Endodermal cell (in vitro differentiated cells): ENCODE measurements around the gene ASS1. TPM values are rescaled to one million over a fixed set of nuclear protein-coding genes. Genes with fewer than 3 reads are reported as not detected.
A peak's percentile ranks its signal among the peaks of the same experiment; 100 is the strongest.
"Not testable (repeated sequence)": the region's sequence is repeated elsewhere in the genome, so short reads cannot be mapped to it uniquely, and the experiment has no call there.

Source experiments
- DNase-seq: peaks from one replicate; pipeline ENCODE4 v3.0.0-alpha.2; 2017
- H3K27ac ChIP-seq: 2 replicates; pipeline ENCODE4 v1.5.1; 2013; ENCODE audit warnings: mild to moderate bottlenecking, low read depth, low read length, moderate library complexity
- H3K27me3 ChIP-seq: 2 replicates; pipeline ENCODE4 v1.6.1; 2013; ENCODE audit warnings: mild to moderate bottlenecking, low read length, moderate library complexity; ENCODE audit not compliant: insufficient read depth, control insufficient read depth, poor library complexity, severe bottlenecking
- H3K36me3 ChIP-seq: 2 replicates; pipeline ENCODE4 v1.7.0; 2013; ENCODE audit warnings: mild to moderate bottlenecking, low read length, moderate library complexity; ENCODE audit not compliant: control insufficient read depth, insufficient read depth
- H3K4me1 ChIP-seq: one replicate; pipeline ENCODE4 v1.7.0; 2013; ENCODE audit warnings: low read length; ENCODE audit not compliant: control insufficient read depth, insufficient read depth
- H3K4me3 ChIP-seq: 2 replicates; pipeline ENCODE4 v1.5.1; 2013; ENCODE audit warnings: mild to moderate bottlenecking, low read length, moderate library complexity
- H3K9ac ChIP-seq: 2 replicates; pipeline ENCODE4 v1.6.1; 2013; ENCODE audit warnings: mild to moderate bottlenecking, low read length, moderate library complexity; ENCODE audit not compliant: poor library complexity, severe bottlenecking; ENCODE audit errors: extremely low read depth
- H3K9me3 ChIP-seq: 2 replicates; pipeline ENCODE4 v1.6.1; 2013; ENCODE audit warnings: mild to moderate bottlenecking, low read length, moderate library complexity; ENCODE audit not compliant: control insufficient read depth
- H3K27ac Mint-ChIP-seq: 2 replicates; pipeline ENCODE4 v1.8.0; 2020; ENCODE audit warnings: mixed read lengths
- H3K27me3 Mint-ChIP-seq: 2 replicates; pipeline ENCODE4 v1.8.0; 2021; ENCODE audit warnings: mild to moderate bottlenecking, mixed read lengths; ENCODE audit not compliant: insufficient read depth
- H3K36me3 Mint-ChIP-seq: 2 replicates; pipeline ENCODE4 v1.8.0; 2020; ENCODE audit warnings: low read depth, mixed read lengths
- H3K4me1 Mint-ChIP-seq: 2 replicates; pipeline ENCODE4 v1.8.0; 2020; ENCODE audit warnings: mixed read lengths
- H3K4me3 Mint-ChIP-seq: 2 replicates; pipeline ENCODE4 v1.8.0; 2020; ENCODE audit warnings: mild to moderate bottlenecking, moderate library complexity, mixed read lengths
- H3K9me3 Mint-ChIP-seq: 2 replicates; pipeline ENCODE4 v1.8.0; 2020; ENCODE audit warnings: mild to moderate bottlenecking, mixed read lengths
- CTCF ChIP-seq: fragments of 200-600 bp; sonication (generic); conservative IDR thresholded peaks from 2 replicates; pipeline ENCODE4 v1.5.0; 2021; ENCODE audit warnings: antibody characterized with exemption, mild to moderate bottlenecking
- WGBS, 2 experiments: methylation state at CpG; one replicate each; pipeline versions ENCODE4 v1.1.5 to v1.1.7; 2013; ENCODE audit warnings: missing lambda C conversion rate in 2 of 2, mixed read lengths in 1 of 2; ENCODE audit not compliant: insufficient coverage in 1 of 2, insufficient read length in 1 of 2; 5-methylcytosine and 5-hydroxymethylcytosine counted together
- total RNA-seq, 2 donors: library from RNA; stranded (reverse); fragmentation: NEBNext Ultra II Directional in 1 of 2; extraction: Animal tissue kit (Norgen Biotek cat#: 25700) in 1 of 2; gene quantifications; 2 replicates in 1 of 2; 3 replicates in 1 of 2; pipeline ENCODE4 v1.2.1, GENCODE V29; 2021

Gene ASS1
- total RNA-seq, 2 donors from 2014 or later, result 30.9 to 57.2 TPM

GRCh38 chr9:130432796-130433167, 12.0 kb upstream of the ASS1 start:
- TF ChIP-seq CTCF, result no peak
- Histone ChIP-seq H3K4me1 (no peaks in the 10 kb centered on the region), H3K9ac (no peak overlapping the region), H3K27me3 (peaks cover 29% of the 10 kb centered on the region), H3K9me3 (no peaks in the 10 kb centered on the region), H3K4me3 (no peak overlapping the region), H3K36me3 (no peaks in the 10 kb centered on the region), H3K27ac (no peak overlapping the region)
- Mint-ChIP-seq H3K36me3 (no peaks in the 10 kb centered on the region), H3K27me3 (peaks cover 45% of the 10 kb centered on the region), H3K27ac (no peak overlapping the region), H3K4me3 (peak overlapping the region; percentile 46), H3K9me3 (peaks cover 10% of the 10 kb centered on the region), H3K4me1 (no peaks in the 10 kb centered on the region)
- 73 to 74% methylated on average over 12 to 16 of the region's 16 CpGs for WGBS, 2 experiments
- DNase-seq, result no peak

GRCh38 chr9:130433168-130433946, 11.4 kb upstream of the ASS1 start:
- Histone ChIP-seq H3K4me1 (no peaks in the 10 kb centered on the region), H3K36me3 (no peaks in the 10 kb centered on the region), H3K9ac (no peak overlapping the region), H3K4me3 (peak overlapping the region; percentile 78), H3K9me3 (no peaks in the 10 kb centered on the region), H3K27ac (no peak overlapping the region), H3K27me3 (peaks cover 29% of the 10 kb centered on the region)
- Mint-ChIP-seq H3K4me3 (peak overlapping the region; percentile 46), H3K36me3 (no peaks in the 10 kb centered on the region), H3K27me3 (peaks cover 45% of the 10 kb centered on the region), H3K27ac (no peak overlapping the region), H3K9me3 (peaks cover 10% of the 10 kb centered on the region), H3K4me1 (no peaks in the 10 kb centered on the region)
- DNase-seq, result peak; percentile 90
- 8 to 9% methylated on average over 24 to 92 of the region's 92 CpGs for WGBS, 2 experiments
- peak; percentile 87 for TF ChIP-seq CTCF

- DNase-seq, result no peak
- Mint-ChIP-seq H3K4me1 (no peaks in the 10 kb centered on the region), H3K27ac (no peak overlapping the region), H3K27me3 (peaks cover 45% of the 10 kb centered on the region), H3K4me3 (peak overlapping the region; percentile 46), H3K9me3 (peaks cover 10% of the 10 kb centered on the region), H3K36me3 (no peaks in the 10 kb centered on the region)
- H3K27me3 ChIP-seq, result peaks cover 29% of the 10 kb centered on the region
- H3K36me3 ChIP-seq, result no peaks in the 10 kb centered on the region
- H3K9ac ChIP-seq, result no peak overlapping the region
- WGBS, 2 experiments, result 66 to 67% methylated on average over 6 to 9 of the region's 9 CpGs
- H3K4me1 ChIP-seq, result no peaks in the 10 kb centered on the region
- H3K27ac ChIP-seq, result no peak overlapping the region
- peak overlapping the region; percentile 78 for H3K4me3 ChIP-seq
- no peak for TF ChIP-seq CTCF
- no peaks in the 10 kb centered on the region for H3K9me3 ChIP-seq
These were observed 10.9 kb upstream of the ASS1 start for GRCh38 chr9:130433947-130434262.

- not testable (repeated sequence) for H3K4me3 Mint-ChIP-seq, H3K36me3 ChIP-seq, H3K4me1 ChIP-seq, H3K27ac Mint-ChIP-seq, H3K4me3 ChIP-seq, H3K9ac ChIP-seq, H3K9me3 ChIP-seq, DNase-seq, H3K27ac ChIP-seq, H3K36me3 Mint-ChIP-seq, H3K4me1 Mint-ChIP-seq
- WGBS, 2 experiments, result 84 to 97% methylated on average over 2 of the region's 5 CpGs
- peaks cover 45% of the 10 kb centered on the region for H3K27me3 Mint-ChIP-seq
- H3K9me3 Mint-ChIP-seq, result peaks cover 11% of the 10 kb centered on the region
- peaks cover 29% of the 10 kb centered on the region for H3K27me3 ChIP-seq
These were observed 10.1 kb upstream of the ASS1 start for GRCh38 chr9:130434656-130435055.
